NCI-H2081 treated with DMSO at 0.1 percent for 48 hours (cell line): Measurements from ENCODE around the gene GTSF1L.

ENCODE experiments used
- DNase-seq: peaks from one replicate; lab custom pipeline; 2025; lab: John Stamatoyannopoulos, UW

The GTSF1L gene

GRCh38 chr20:43746344-43747137 is 19.7 kb upstream of the GTSF1L start:
- no peak for DNase-seq

DNA sequence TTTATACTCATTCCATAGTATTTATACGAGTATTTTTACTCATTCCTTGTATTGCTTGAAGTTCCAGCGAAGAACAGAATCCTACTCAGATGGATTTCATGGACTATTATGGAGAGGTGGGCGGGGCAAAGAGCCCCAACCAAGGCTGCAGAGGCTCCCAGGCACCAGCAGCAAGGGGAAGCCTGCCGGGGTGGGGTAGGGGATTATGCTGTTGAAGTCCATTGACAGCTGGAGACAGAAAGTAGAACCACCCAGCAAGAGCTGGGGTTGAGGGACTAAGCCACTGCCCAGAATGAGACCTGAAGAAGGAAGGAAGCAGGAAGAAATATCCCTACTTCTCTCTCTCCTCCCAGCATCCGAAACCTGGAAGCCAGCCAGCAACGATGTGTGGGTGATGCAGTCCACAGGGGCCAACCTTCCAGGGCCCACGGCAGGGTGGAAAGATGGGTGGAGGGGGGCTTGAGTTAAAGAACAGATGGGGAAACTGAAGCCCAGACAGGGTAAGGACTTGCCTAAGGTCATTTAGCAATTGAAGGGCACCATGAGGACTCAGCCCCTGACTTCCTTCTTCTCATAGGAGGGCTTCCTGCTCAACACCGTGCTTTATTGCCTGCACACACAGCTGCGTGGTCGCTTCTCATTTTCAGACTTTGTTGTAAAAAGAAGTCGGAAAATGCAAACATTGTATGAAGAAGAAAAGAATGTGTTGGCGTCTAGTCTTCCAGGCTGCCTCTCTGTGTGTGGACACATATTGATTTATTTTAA is 18.3 kb upstream of the GTSF1L start:
- DNase-seq, result no peak

DNA sequence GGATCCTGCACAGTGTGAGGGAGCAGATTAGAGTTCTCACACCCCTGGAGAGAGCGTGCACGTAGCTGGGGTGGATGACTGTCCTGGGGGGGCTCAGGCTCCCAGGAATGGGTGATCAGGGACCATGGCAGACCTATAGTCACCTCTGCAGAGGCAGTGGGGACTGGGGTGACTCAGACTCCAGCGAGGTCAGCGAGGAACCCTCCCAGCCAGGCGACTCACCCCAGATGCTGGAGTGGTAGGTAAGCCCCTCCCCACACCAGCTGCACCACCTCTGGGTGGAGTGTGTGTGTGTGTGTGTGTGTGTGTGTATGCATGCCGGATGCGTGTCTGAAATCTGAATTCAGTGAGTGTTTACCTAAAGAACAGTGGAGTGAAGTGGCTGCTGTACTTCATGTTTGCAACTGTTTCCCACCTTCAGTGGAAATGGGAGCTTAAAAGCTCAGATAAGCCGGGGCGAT is 17.4 kb upstream of the GTSF1L start:
- DNase-seq, result no peak

- DNase-seq, result no peak
These were observed 13.8 kb upstream of the GTSF1L start for GRCh38 chr20:43740642-43741041.

DNA sequence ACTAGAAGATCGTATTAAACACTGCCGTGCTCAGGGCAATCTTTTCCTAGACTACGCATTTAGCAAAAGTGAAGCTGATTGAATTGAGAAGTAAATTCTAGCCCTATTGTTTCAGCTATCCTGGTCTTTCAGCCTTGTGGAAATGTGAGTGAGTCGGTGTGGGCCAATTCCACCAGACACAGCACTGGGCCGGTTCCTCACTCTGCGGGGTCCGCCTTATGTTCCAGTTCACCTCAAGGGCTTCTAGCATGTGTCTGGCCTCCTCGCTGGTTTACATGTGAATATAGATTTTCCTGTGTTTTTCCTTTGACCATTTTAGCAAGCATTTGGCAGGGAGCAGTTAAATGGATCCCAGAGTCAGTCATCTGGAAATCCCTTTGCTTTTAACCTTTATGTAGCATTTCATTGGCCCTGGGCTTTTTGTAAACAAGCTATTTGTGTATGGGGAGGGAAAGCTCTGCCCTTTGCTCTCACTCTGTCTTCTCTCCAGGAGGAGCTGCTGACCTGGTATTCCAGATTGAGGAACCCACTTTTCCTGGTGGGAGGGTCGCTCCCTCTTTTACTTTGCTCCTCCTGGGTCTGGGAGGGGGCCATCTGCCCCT is 12.4 kb upstream of the GTSF1L start:
- no peak for DNase-seq

DNA sequence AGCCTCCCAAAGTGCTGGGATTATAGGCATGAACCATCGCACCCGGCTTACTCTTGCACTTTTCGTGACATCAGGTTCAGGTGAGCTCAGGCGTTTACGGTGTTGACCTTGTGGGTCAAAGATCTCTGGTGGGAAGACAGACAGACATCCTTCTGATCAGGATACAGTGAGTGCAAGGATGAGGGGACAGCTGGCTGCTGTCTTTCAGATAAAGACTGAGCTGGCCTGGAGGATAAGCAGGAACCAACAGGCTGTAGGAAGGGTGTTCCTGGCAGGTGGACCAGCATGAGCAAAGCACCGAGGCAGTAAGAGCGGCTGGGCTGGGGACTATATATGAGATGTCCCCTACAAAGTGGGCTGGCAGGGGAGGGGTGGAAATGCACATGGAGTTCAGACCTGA is 11.1 kb upstream of the GTSF1L start:
- DNase-seq, result no peak

GRCh38 chr20:43736588-43737158 is 9.9 kb upstream of the GTSF1L start:
- DNase-seq, result no peak

DNA sequence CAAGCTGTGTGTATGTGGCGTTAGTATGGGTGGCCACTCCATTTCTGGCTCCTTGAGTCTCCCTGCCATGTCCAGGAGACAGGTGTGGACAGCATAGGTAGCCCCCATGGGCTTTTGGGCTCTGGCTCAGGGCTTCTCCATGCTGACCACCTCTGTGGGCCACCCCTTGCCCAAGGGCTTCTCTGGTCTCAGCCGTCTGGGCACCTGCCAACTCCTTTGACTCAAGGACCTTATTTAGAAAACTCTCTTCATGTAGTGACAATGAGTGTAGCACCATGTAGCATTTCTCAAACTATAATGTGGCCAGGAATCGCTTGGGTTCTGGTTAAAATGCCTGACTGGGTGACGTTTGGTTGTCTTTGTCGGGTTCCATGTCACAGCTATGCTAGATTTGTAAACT is 5.1 kb upstream of the GTSF1L start:
- DNase-seq, result no peak

DNA sequence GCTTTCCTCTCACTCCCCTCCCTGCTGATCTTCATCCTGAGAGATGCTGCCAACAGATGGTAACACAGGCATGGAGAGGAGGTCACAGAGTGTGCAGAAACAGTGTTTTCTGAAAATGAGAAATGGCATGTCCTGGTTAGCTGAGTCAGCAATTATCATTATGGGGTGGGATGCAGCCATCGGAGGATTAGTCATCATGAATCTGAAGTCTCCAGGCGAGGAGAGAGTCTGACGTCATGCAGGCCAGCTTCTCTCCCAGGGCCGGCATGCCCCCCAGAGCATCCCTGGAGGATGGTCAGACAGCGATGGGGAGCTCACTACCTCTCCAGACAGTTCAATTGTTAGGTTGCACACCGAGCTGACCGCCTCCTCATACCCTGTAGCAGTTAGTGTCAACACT is 4.7 kb upstream of the GTSF1L start:
- DNase-seq, result no peak

DNA sequence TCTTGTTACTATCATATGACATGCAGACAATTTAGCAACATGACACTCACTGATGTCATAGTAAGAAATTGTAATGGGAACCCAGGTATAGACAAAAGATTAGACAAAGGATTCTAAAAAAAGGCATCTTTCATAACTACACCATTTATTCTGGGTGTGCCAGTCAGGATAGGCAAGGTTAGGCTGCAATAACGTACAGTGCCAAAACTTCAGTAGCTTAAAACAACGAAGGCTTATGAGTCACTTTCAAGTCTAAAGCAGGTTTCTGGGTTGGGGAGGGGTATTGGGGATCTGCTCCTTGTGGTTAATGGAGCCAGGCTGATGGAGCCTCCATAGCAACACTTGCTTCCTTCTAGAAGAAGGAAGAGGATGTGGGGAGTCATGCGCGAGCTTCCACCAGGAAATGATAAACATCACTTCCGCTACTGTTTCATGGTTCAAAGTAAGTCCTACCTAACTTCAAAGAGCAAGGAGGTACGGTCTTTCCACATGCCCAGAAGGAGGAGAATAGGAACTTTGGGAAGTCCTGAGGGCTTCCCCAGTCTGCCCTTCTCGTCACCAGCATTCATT is 2.0 kb upstream of the GTSF1L start:
- DNase-seq, result no peak

- DNase-seq, result no peak
These were observed 1.3 kb upstream of the GTSF1L start for GRCh38 chr20:43727980-43728590.

GRCh38 chr20:43726333-43726732 is 469 bp downstream of the GTSF1L start:
- no peak for DNase-seq

DNA sequence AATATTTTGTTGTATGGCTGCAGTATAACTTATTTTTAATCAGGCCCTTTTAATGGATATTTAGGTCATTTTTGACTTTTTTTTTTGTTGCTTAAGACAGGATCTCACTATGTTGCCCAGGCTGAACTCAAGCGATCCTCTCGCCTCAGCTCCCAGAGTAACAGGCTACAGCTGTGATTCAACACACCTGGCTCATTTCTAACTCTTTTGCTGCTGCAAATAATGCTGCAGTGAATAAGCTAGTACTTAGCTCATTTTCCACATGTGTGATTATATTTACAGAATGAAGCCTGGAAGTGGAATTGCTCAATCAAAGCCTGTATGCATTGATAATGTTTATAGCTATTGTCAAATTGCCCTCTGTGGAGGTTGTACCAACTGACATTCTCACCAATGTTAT is 1.1 kb downstream of the GTSF1L start:
- no peak for DNase-seq

GRCh38 chr20:43724383-43724782 is 2.4 kb downstream of the GTSF1L start:
- no peak for DNase-seq

- no peak for DNase-seq
These were observed 3.1 kb downstream of the GTSF1L start for GRCh38 chr20:43723735-43724134.

DNA sequence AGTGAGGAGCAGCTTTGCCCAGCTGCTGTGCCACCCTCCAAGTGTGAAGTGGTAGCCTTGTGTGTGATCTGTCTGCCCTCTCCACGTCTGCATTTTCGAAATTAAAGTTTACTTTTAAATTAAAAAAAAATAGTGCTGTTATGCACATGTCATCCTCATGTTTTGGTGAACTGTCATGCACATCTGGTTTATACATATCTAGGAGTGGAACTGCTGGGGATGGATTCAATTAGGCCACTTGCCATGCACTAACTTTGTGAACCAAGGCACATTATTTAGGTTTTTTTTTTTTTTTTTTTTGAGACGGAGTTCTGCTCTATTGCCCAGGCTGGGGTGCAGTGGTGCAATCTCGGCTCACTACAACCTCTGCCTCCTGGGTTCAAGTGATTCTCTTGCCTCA is 3.6 kb downstream of the GTSF1L start:
- DNase-seq, result no peak

DNA sequence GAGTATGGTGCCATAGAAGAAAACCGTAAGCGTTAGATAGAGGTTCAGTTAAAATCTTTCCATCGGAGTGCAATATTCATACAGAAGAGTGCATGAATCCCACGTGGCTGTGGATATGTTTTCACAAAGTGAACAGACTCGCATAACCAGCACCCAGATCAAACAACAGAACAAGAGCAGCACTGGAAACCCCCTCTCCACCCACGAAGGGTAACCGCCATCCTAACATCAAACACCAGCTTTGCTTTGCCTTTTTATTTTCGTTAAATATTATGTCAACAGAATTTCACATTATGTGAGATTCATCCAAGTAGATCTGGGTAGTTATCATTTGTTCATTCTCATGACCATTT is 4.7 kb downstream of the GTSF1L start:
- no peak for DNase-seq

DNA sequence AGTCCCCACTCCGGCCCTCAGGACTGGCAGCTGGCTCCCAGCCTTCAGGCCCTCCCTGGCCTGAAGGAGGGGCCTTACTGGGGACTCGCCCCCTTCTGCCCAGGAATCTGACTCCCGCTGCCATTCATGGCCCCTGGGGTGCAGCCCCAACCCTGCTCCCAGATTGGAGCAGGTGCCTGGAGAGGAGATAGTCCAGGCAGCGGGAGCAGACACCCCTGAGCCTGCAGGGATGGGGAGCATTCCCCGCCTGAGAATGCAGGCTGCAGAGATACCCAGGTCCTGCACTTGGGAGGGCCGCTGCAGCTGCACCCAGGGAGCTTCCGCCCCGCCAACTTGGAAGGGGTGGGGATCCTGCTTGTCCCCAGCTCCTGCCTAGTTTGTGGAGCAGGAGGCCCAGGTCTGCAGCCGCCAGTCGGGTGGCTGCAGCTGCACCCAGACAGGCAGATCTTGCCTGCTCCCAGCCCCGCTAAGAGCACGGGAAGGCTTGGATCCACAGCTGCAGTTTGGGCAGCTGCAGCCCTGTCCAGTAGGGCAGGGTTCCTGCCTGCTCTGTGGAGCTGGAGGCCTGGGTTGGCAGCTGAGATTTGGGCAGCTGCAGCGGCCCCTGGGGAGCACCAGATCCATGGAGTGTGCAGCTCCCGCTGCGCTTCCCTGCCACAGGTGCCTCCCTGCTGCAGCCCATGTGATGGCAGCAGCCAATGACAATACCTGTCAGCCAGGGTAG is 5.2 kb downstream of the GTSF1L start:
- DNase-seq, result peak; percentile 41

- no peak for DNase-seq
These were observed 5.7 kb downstream of the GTSF1L start for GRCh38 chr20:43721097-43721428.

- no peak for DNase-seq
These were observed 6.8 kb downstream of the GTSF1L start for GRCh38 chr20:43720007-43720406.

DNA sequence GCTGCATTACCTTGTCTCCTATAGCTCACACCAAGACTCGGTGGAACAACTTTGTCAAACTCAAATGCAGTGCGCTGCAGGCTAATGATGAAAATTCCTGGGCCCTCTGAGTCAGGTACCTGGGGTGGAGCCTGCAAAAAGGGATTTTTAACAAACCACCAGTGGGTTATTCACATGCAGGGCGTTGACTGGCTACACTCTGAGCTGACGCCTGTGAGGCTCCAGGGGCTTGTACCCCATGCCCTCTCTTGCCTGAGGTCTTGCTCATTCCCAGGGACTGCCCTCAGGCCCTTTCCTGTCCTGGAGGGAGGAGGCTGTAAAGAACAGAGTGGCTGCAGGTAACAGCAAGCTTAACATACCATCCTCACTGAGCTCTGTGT is 9.2 kb downstream of the GTSF1L start:
- no peak for DNase-seq
